ENCODE results near the gene UTP14C. TPM values are rescaled to one million over a fixed set of nuclear protein-coding genes. Genes with fewer than 3 reads are reported as not detected.
"Not testable (repeated sequence)": the region's sequence is repeated elsewhere in the genome, so short reads cannot be mapped to it uniquely, and the experiment has no call there.

Gene UTP14C
- total RNA-seq, 2 donors from 2014 or later: 13.1 to 15.0 TPM

- DNase-seq (ENCODE audit: low spot score): no peak
- Histone ChIP-seq H3K36me3 (peaks cover 14% of the 10 kb centered on the region), H3K27me3 (no peaks in the 10 kb centered on the region), H3K27ac (no peak overlapping the region), H3K4me3 (no peak overlapping the region), H3K9me3 (no peaks in the 10 kb centered on the region), H3K4me1 (no peaks in the 10 kb centered on the region)
- no peak for TF ChIP-seq CTCF (IDR thresholded peaks at IDR 0.05)
These were observed 1.2 kb downstream of the UTP14C start for GRCh38 chr13:52025475-52026245.

GRCh38 chr13:52026246-52026626, 1.7 kb downstream of the UTP14C start:
- Histone ChIP-seq H3K9me3 (no peaks in the 10 kb centered on the region), H3K4me1 (no peaks in the 10 kb centered on the region), H3K27me3 (no peaks in the 10 kb centered on the region), H3K4me3 (no peak overlapping the region), H3K27ac (no peak overlapping the region), H3K36me3 (peaks cover 10% of the 10 kb centered on the region)
- no peak for TF ChIP-seq CTCF (IDR thresholded peaks at IDR 0.05)
- DNase-seq (ENCODE audit: low spot score): no peak

GRCh38 chr13:52027832-52028231, 3.3 kb downstream of the UTP14C start:
- H3K27ac ChIP-seq: no peak overlapping the region
- no peak for TF ChIP-seq CTCF (IDR thresholded peaks at IDR 0.05)
- H3K9me3 ChIP-seq: no peaks in the 10 kb centered on the region
- no peaks in the 10 kb centered on the region for H3K4me1 ChIP-seq
- DNase-seq (ENCODE audit: low spot score): no peak
- no peaks in the 10 kb centered on the region for H3K27me3 ChIP-seq
- H3K4me3 ChIP-seq: no peak overlapping the region
- H3K36me3 ChIP-seq: peaks cover 10% of the 10 kb centered on the region

GRCh38 chr13:52029569-52029968, 5.1 kb downstream of the UTP14C start:
- H3K4me1 ChIP-seq: no peaks in the 10 kb centered on the region
- no peak for TF ChIP-seq CTCF (IDR thresholded peaks at IDR 0.05)
- no peak overlapping the region for H3K27ac ChIP-seq
- peaks cover 10% of the 10 kb centered on the region for H3K36me3 ChIP-seq
- no peak for DNase-seq (ENCODE audit: low spot score)
- H3K4me3 ChIP-seq: no peak overlapping the region
- no peaks in the 10 kb centered on the region for H3K9me3 ChIP-seq
- H3K27me3 ChIP-seq: no peaks in the 10 kb centered on the region

- not testable (repeated sequence) for H3K27ac ChIP-seq; H3K9me3 ChIP-seq; DNase-seq (ENCODE audit: low spot score); H3K4me1 ChIP-seq; H3K27me3 ChIP-seq; H3K4me3 ChIP-seq
- H3K36me3 ChIP-seq: peaks cover 10% of the 10 kb centered on the region
These were observed 5.9 kb downstream of the UTP14C start for GRCh38 chr13:52030401-52030800.

- no peak overlapping the region for H3K27ac ChIP-seq
- no peaks in the 10 kb centered on the region for H3K9me3 ChIP-seq
- H3K27me3 ChIP-seq: no peaks in the 10 kb centered on the region
- no peak for TF ChIP-seq CTCF (IDR thresholded peaks at IDR 0.05)
- no peaks in the 10 kb centered on the region for H3K4me1 ChIP-seq
- peaks cover 10% of the 10 kb centered on the region for H3K36me3 ChIP-seq
- H3K4me3 ChIP-seq: no peak overlapping the region
- DNase-seq (ENCODE audit: low spot score): no peak
These were observed 8.5 kb downstream of the UTP14C start for GRCh38 chr13:52033039-52033438.

Data from right atrium auricular region (tissue), 2 donors.